ENCODE results near the gene SRC.

SRC gene

DNA sequence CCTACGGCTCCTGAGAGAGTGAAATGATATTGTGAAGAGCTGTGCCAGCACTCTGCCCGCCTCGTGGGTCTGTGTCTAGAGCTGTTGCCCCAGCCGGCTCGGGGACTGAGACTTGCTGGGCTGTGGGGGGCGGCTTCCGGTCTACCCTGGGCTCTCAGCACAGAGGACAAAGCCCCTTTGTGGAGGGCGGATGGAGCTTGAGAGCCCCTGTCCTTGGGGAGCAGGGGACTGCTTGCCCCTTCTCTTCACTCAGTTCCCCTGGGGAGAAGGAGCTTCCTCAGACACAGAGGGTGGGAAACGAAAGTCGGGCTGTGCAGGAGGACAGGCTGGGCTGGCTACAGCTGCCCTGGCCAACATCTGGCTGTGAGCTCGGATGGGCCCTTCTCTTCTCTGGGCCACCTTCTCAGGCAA, 11.0 kb downstream of the SRC start:
- TF ChIP-seq, protein P1, sequence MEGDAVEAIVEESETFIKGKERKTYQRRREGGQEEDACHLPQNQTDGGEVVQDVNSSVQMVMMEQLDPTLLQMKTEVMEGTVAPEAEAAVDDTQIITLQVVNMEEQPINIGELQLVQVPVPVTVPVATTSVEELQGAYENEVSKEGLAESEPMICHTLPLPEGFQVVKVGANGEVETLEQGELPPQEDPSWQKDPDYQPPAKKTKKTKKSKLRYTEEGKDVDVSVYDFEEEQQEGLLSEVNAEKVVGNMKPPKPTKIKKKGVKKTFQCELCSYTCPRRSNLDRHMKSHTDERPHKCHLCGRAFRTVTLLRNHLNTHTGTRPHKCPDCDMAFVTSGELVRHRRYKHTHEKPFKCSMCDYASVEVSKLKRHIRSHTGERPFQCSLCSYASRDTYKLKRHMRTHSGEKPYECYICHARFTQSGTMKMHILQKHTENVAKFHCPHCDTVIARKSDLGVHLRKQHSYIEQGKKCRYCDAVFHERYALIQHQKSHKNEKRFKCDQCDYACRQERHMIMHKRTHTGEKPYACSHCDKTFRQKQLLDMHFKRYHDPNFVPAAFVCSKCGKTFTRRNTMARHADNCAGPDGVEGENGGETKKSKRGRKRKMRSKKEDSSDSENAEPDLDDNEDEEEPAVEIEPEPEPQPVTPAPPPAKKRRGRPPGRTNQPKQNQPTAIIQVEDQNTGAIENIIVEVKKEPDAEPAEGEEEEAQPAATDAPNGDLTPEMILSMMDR (IDR thresholded peaks at IDR 0.05): no peak

DNA sequence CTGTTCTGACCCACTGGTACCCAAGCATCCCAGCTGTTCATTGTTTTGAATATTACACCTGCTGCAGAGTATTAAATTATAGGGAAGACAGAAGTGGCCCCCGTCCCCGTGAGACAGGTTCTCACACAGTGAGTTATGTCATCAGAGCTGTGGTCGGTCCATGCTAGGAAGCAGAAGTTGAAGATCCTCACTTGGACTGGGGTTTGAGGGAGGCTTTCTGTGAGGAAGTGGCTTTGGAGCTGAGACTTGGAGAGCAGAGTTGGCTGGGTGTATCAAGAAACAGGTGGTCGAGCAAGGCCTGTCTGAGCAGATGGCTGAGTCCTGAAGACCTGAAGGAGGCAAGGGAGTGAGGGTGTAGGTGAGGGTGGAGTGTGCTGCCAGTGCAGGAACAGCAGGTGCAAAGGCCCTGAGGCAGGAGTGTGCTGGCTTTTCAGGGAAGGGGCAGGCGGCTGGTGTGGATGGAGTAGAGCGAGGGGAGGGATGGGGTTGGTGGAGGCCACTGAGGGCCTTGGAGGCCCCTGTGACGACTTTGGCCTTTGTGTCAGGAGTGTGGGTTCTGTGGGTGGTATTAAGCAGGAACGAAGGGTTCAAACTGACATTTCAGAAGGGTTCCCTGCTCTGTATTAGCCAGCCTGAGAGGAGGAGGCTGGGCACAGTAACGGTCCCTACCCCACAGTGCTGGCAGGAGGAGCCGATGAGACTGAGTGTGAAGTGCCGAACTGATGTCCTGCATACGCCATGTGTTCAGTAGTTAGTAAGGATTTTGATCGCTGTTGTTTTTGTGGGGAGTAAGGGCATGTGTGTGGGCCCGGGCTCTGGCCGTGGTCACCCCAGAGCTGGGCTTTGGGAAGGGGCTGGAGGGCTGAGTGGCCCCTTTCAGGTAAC, 11.8 kb downstream of the SRC start:
- TF ChIP-seq, protein P1 (IDR thresholded peaks at IDR 0.05): no peak

DNA sequence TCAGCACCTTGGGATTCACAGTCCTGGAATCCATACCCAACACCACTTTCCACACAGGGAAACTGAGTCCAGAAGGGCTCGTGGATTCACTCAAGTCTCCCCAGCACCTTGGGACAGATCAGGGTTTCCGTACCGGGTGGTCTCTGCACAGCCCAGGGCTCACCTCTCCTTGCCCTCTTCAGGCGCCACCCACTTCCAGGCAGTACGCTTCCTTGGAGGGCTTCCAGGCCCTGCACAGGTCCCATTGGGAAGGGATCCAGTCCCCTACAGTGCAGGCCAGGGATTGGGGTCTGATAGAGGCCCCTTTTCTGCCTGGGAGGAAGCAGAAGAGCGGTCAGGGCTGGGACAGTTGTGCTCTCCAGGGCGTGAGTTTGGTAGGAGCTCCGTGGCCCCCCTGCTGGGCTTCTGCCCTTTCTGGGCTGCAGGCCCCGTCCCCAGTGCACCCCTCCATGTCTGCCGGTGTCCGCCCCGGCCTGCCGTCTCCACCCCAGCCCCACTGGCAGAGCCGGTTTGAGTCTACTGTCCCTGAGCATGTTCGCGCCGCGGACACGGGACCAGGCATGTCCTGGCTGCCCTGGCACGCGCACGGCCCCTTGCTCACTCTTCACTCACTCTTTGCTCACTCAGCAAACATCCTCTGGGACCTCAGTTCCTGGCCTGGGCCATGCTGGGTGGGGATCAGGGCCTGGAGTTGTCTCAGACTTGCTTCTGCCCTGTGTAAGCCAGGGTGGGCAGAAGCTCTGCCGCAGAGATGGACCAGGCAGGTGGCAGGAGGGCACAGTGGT, 12.6 kb downstream of the SRC start:
- TF ChIP-seq, protein P1 (IDR thresholded peaks at IDR 0.05): no peak

DNA sequence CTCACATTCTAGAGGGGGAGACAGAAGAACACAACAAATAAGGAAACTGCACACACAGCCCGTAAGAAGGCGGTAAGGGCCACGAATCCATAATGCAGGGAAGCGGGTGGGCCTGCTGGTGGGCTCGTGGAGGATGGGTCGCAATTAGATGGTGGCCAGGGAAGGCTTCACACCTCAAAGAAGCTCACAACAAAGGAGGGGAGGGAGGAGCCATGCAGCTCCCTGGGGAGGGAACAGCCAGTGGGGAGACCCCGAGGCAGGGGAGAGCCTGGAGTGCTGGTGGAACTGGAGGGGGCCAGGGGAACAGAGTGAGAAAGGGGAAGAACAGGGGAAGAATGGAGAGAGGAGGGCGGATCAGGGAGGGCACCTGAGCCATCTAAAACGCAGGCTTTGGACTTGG, 13.4 kb downstream of the SRC start:
- TF ChIP-seq, protein P1 (IDR thresholded peaks at IDR 0.05): no peak

DNA sequence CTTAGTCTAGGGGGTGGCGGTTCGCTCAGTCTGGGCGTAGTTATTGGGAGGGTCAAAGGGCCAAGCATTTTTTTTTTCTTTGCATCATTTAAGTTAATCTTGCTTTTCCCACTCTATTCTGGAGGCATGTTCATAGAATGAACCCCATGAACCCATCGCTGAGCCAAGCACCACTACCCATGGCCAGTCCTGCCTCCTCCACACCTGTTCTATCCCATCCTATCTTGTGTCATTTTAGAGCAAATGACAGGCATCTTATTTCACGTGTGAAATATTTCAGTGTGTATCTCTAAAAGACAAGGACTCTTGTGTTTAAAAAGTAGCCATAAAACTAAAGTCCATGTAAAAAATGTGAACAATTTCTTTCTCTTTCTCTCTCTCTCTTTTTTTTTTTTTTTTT, 13.9 kb downstream of the SRC start:
- TF ChIP-seq, protein P1 (IDR thresholded peaks at IDR 0.05): no peak

DNA sequence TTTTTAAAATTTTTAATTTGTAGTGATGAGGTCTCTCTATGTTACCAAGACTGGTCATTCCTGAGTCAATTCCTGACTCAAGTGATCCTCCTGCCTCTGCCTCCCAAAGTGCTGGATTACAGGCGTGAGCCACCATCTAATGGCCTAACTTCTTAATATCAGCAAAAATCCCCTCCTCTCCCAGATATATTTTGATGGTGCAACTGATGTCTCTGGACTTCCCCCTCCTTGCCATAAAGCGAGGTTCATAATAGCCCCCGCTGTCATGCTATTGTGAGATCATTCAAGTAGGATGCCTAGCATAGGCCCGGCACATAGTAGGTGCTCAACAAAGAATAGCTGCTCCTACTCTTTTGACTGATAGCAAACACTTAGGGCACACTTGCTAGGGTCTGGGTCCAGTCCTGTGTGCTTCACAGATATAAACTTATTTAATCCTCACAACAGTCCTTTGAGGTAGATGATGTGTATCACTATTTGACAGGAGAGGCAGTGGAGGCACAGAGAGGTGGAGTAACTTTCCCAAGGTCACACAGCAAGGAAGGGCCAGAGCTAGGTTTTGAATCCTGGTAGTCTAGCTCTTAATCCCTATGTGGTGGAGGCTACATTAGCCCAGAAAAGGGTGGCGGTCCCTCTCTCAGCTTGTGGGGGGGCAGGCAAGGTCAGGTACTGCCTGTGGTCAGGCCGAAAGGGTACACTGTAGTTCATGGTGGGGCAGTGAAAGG, 14.6 kb downstream of the SRC start:
- TF ChIP-seq, protein P1 (IDR thresholded peaks at IDR 0.05): no peak

DNA sequence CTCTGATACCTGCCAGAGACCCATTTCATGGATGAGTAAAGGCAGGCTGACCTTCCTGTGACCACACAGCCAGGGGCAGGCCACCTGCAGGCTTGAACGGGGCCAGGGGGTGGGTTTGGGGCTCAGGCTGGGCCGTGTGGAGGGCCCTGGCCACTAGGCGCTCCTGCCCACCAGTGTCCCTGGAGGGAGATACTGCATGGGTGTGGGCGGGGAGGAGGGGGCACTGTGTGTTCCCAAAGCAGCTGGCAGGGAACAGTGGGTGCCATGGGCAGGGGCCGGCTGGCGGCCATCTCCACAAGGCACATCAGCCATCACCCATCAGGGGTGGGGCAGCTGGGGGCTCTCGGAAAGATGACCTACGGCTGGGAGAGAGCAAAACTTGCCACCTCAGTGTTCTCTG, 15.4 kb downstream of the SRC start:
- TF ChIP-seq, protein P1 (IDR thresholded peaks at IDR 0.05): no peak

Data from LNCAP (cell line).